Panc1 (cell line): ENCODE data around the gene TAS2R60. TPM values are rescaled to one million over a fixed set of nuclear protein-coding genes. Genes with fewer than 3 reads are reported as not detected.

ENCODE experiments used
- ATAC-seq: fragments of 200-7000 bp; cut with Tn5 transposase; 2 replicates; pipeline ENCODE4 v1.9.1; 2020; ENCODE audit warnings: mild to moderate bottlenecking, moderate library complexity
- BruUV-seq: library from RNA; stranded (reverse); fragments of 400-500 nt; replicated peaks from 2 replicates; lab custom pipeline; 2021; lab: Mats Ljungman, UMichigan
- CTCF ChIA-PET: fragments of 300-600 bp; sonication (Branson Sonifier 250); formaldehyde crosslinking; loops from one replicate; lab custom pipeline; 2022; ENCODE audit warnings: antibody characterized with exemption; lab: Charles Lee
- POLR2A ChIA-PET: fragments of 300-600 bp; sonication (Branson Sonifier 250); formaldehyde crosslinking; loops from one replicate; lab custom pipeline; 2022; ENCODE audit warnings: antibody characterized with exemption; lab: Charles Lee
- DNase-seq: peaks from one replicate; pipeline ENCODE4 v3.0.0-alpha.2; 2010; ENCODE audit warnings: low read depth, low spot score
- H3K27ac ChIP-seq: 2 replicates; pipeline ENCODE4 v1.5.1; 2011; ENCODE audit warnings: mild to moderate bottlenecking, low read length, inconsistent platforms
- H3K27me3 ChIP-seq: fragments of 200-500 bp; sonication (Bioruptor generic); 2 replicates; pipeline ENCODE4 v1.6.0; 2014; ENCODE audit warnings: low read length, inconsistent platforms; ENCODE audit not compliant: control insufficient read depth, insufficient read depth
- H3K36me3 ChIP-seq: fragments of 200-500 bp; sonication (Bioruptor generic); 2 replicates; pipeline ENCODE4 v1.5.1; 2014; ENCODE audit warnings: inconsistent platforms, mild to moderate bottlenecking, low read length, moderate library complexity; ENCODE audit not compliant: control insufficient read depth, insufficient read depth
- H3K4me1 ChIP-seq: 2 replicates; pipeline ENCODE4 v1.5.1; 2011; ENCODE audit warnings: inconsistent platforms, mild to moderate bottlenecking, low read length, moderate library complexity; ENCODE audit not compliant: control insufficient read depth, insufficient read depth
- H3K4me3 ChIP-seq, 2 experiments: 2 replicates each; pipeline ENCODE4 v1.5.1; 2011 to 2012; ENCODE audit warnings: low read depth in 2 of 2, low read length in 2 of 2, mild to moderate bottlenecking in 2 of 2, inconsistent platforms in 1 of 2, moderate library complexity in 1 of 2
- H3K9me3 ChIP-seq: fragments of 200-500 bp; sonication (Bioruptor generic); 2 replicates; pipeline ENCODE4 v1.5.1; 2014; ENCODE audit warnings: low read depth, mild to moderate bottlenecking, inconsistent platforms, low read length, moderate library complexity; ENCODE audit not compliant: control insufficient read depth, insufficient read depth
- CTCF ChIP-seq: fragments of 450-650 bp; IDR thresholded peaks from 2 replicates; pipeline ENCODE4 v1.5.1; 2017; ENCODE audit warnings: mild to moderate bottlenecking
- POLR2AphosphoS5 ChIP-seq: IDR thresholded peaks from 2 replicates; pipeline ENCODE4 v1.6.1; 2012; ENCODE audit warnings: mild to moderate bottlenecking, low read depth, low read length, moderate library complexity
- REST ChIP-seq, 2 experiments: IDR thresholded peaks; 2 replicates each; pipeline ENCODE4 v1.6.1; 2011 to 2012; ENCODE audit warnings: low read depth in 2 of 2, control low read depth in 1 of 2, low read length in 1 of 2, mild to moderate bottlenecking in 1 of 2, moderate library complexity in 1 of 2; ENCODE audit not compliant: insufficient read depth in 1 of 2
- SIN3A ChIP-seq: IDR thresholded peaks from 2 replicates; pipeline ENCODE4 v1.6.1; 2012; ENCODE audit warnings: low read depth, mild to moderate bottlenecking, low read length, moderate library complexity, borderline replicate concordance; ENCODE audit not compliant: insufficient read depth
- TCF7L2 ChIP-seq: IDR thresholded peaks from 2 replicates; pipeline ENCODE4 v1.6.1; 2011; ENCODE audit warnings: mild to moderate bottlenecking, low read depth, low read length, inconsistent platforms
- in situ Hi-C: cut with HindIII; loops from 2 replicates; pipeline ENCODE4 v1.10.0; 2016; ENCODE audit warnings: low sequenced_read_pairs, low pct_unique_long_range_greater_than_20kb
- intact Hi-C: fragments of 100-400 bp; cut with micrococcal nuclease; formaldehyde crosslinking; loops from one replicate; pipeline ENCODE4 v1.10.0; 2022; ENCODE audit not compliant: unreplicated experiment
- total RNA-seq: library from RNA; stranded (reverse); gene quantifications from one replicate; pipeline ENCODE4 v1.2.1, GENCODE V29; 2021; ENCODE audit not compliant: unreplicated experiment

TAS2R60 gene
- total RNA-seq, 1 experiment from 2014 or later = not detected

DNA sequence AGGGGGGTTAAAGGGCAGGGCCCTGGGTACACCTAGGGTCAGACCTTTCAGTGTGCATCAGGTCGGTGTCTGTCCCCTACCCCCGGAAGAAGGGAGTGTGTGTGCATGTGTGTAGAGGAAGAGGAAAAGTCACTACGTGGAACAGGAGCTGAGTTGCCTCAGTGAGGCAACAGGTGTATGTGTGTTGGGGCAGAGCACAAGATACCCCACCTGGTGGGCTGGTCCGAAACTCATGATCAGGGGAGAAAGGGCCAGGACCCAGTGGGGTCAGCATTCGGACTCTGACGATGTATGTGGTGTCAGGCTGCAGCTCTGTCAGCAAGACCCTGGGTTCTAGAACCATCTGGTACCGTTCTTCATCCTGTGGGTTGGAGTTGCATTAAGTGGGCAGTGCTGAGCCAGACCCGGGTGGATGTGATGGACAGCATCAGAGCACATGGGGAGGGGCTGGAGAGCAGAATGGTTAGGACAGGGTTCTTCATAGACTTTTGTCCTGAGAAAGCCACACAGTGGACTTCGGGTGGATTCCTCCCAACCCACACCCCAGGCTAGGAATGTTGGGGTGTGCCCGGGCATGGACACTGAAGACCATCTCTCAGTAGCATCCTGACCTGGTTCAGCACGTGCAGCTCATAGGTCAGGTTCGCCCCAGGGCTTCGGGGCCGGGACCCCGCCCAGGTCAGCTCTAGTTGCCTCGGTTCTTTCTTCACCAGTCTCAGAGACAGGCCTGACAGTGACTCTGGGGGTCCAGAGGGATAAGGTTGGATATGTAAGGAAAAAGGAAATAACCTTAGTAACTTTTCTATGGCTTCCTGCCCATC lies 45.3 kb upstream of the TAS2R60 start:
- no TSS peak for BruUV-seq
- ATAC-seq (no peak), DNase-seq (no peak)
- Histone ChIP-seq H3K9me3 (no peaks in the 10 kb centered on the region), H3K4me1 (no peaks in the 10 kb centered on the region), H3K36me3 (no peaks in the 10 kb centered on the region), H3K4me3 (no peak overlapping the region), H3K27me3 (no peaks in the 10 kb centered on the region; the same call in 1 of the 2 replicates), H3K27ac (no peak overlapping the region)
- CTCF ChIA-PET = no interaction called here
- TF ChIP-seq SIN3A (no peak), REST (IDR thresholded peaks at IDR 0.05; ENCODE audit: insufficient read depth in 1 of 2, low read depth in 2 of 2, low read length in 1 of 2) (no peak), POLR2AphosphoS5 (no peak), TCF7L2 (no peak), CTCF (no peak)
- in situ Hi-C loops = no loop called here
- POLR2A ChIA-PET = no interaction called here
- intact Hi-C loops = no loop called here

DNA sequence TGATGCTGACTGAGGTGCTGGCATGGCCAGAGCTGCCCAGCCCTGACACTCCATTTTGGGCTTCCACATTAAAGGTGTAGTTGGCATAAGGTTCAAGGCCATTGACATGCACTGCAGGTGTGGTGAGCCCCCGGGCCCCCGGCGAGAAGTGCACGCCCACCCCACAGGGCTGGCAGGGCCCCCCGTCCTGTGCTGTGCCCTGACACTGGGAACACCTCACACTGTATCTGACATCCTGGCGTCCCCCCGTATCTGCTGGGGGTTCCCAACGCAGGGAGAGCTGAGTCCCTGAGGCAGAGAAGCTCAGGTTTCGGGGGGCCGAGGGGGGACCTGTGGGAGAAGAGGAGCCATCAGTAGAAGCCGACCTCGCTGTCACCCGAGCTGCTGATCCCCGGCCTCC lies 44.6 kb upstream of the TAS2R60 start:
- in situ Hi-C loops (no loop called here), intact Hi-C loops (no loop called here)
- ATAC-seq = no peak
- Histone ChIP-seq H3K4me3 (no peak overlapping the region), H3K27ac (no peak overlapping the region), H3K36me3 (no peaks in the 10 kb centered on the region), H3K27me3 (peaks cover under 1% of the 10 kb centered on the region), H3K9me3 (no peaks in the 10 kb centered on the region), H3K4me1 (no peaks in the 10 kb centered on the region)
- ChIA-PET CTCF (no interaction called here), POLR2A (no interaction called here)
- no peak for DNase-seq
- no peak for TF ChIP-seq REST (IDR thresholded peaks at IDR 0.05; ENCODE audit: insufficient read depth in 1 of 2, low read depth in 2 of 2, low read length in 1 of 2)
- TF ChIP-seq CTCF = no peak
- no peak for TF ChIP-seq POLR2AphosphoS5
- no peak for TF ChIP-seq TCF7L2
- TF ChIP-seq SIN3A = no peak
- BruUV-seq = no TSS peak
